Testis (tissue), 2 donors: ENCODE measurements around the gene PRKCI.

Experiments used
- POLR2A ChIP-seq: fragments of 450-650 bp; IDR thresholded peaks from one replicate; pipeline ENCODE4 v1.6.1; 2017; ENCODE audit warnings: antibody characterized with exemption, mild to moderate bottlenecking, moderate library complexity
- TF ChIP-seq, protein P1 (sequence below), 3 experiments: fragments of 450-650 bp in 2 of 3; fragments of 200-600 bp in 1 of 3; sonication (generic) in 1 of 3; IDR thresholded peaks; one replicate each; pipeline ENCODE4 v1.5.1; 2016 to 2019; ENCODE audit warnings: antibody characterized with exemption in 3 of 3, mild to moderate bottlenecking in 2 of 3, moderate library complexity in 1 of 3

DNA sequence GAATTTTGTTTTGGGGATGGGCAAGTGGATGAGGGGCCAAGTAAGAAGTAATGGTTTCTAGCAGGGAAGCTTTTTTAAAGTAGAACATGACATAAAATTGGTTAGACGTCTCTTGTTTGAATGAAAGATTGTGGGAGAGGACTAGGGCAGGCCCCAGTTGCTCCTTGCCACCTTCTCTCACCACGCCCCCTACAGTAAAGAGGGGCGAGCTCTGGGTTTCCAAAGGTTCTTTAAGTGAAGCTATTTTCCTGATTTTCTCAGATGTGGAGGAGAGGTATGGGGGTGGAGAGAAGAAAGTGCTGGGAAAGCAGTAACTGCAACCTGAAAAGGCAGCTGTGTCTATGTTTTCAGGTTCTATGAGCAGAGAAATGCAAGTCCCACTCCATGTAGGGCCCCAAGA is 102.7 kb downstream of the PRKCI start:
- TF ChIP-seq, protein P1, sequence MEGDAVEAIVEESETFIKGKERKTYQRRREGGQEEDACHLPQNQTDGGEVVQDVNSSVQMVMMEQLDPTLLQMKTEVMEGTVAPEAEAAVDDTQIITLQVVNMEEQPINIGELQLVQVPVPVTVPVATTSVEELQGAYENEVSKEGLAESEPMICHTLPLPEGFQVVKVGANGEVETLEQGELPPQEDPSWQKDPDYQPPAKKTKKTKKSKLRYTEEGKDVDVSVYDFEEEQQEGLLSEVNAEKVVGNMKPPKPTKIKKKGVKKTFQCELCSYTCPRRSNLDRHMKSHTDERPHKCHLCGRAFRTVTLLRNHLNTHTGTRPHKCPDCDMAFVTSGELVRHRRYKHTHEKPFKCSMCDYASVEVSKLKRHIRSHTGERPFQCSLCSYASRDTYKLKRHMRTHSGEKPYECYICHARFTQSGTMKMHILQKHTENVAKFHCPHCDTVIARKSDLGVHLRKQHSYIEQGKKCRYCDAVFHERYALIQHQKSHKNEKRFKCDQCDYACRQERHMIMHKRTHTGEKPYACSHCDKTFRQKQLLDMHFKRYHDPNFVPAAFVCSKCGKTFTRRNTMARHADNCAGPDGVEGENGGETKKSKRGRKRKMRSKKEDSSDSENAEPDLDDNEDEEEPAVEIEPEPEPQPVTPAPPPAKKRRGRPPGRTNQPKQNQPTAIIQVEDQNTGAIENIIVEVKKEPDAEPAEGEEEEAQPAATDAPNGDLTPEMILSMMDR (IDR thresholded peaks at IDR 0.05): no peak
- TF ChIP-seq POLR2A: no peak
